Natural killer cell (primary cell): ENCODE data around the gene HEXIM1. TPM values are rescaled to one million over a fixed set of nuclear protein-coding genes. Genes with fewer than 3 reads are reported as not detected.

ENCODE experiments used
- ATAC-seq, 3 donors: fragments of 150-1000 bp in 2 of 3; fragments of 200-7000 bp in 1 of 3; cut with Tn5 transposase; 1 replicate in 1 of 3; 2 replicates in 2 of 3; pipeline ENCODE4 v1.10.0; 2021; ENCODE audit warnings: mild to moderate bottlenecking in 2 of 3, moderate library complexity in 2 of 3
- DNase-seq, 2 donors: peaks; one replicate each; pipeline versions ENCODE4 v3.0.0 to v3.0.0-alpha.2; 2013 to 2021; ENCODE audit warnings: mixed read lengths in 1 of 2
- H3K27ac ChIP-seq: one replicate; pipeline ENCODE4 v1.5.1; 2013; ENCODE audit warnings: mild to moderate bottlenecking, low read length
- H3K27me3 ChIP-seq: one replicate; pipeline ENCODE4 v1.6.1; 2013; ENCODE audit warnings: low read length; ENCODE audit not compliant: control insufficient read depth, insufficient read depth
- H3K36me3 ChIP-seq: one replicate; pipeline ENCODE4 v1.6.1; 2013; ENCODE audit warnings: low read length; ENCODE audit not compliant: control insufficient read depth, insufficient read depth
- H3K4me1 ChIP-seq: one replicate; pipeline ENCODE4 v1.6.1; 2013; ENCODE audit warnings: low read length; ENCODE audit not compliant: control insufficient read depth, insufficient read depth
- H3K4me3 ChIP-seq: one replicate; pipeline ENCODE4 v1.5.1; 2013; ENCODE audit warnings: low read length
- H3K9me3 ChIP-seq: one replicate; pipeline ENCODE4 v1.6.1; 2013; ENCODE audit warnings: low read length; ENCODE audit not compliant: control insufficient read depth, insufficient read depth
- H3K27ac Mint-ChIP-seq, 2 donors: one replicate each; pipeline ENCODE4 v1.8.0; 2022; ENCODE audit warnings: mild to moderate bottlenecking in 2 of 2, mixed read lengths in 2 of 2, moderate library complexity in 1 of 2
- H3K27me3 Mint-ChIP-seq, 2 donors: one replicate each; pipeline ENCODE4 v1.8.0; 2022; ENCODE audit warnings: low read depth in 2 of 2, mixed read lengths in 2 of 2
- H3K36me3 Mint-ChIP-seq: one replicate; pipeline ENCODE4 v1.8.0; 2022; ENCODE audit warnings: mixed read lengths
- H3K4me1 Mint-ChIP-seq, 2 donors: one replicate each; pipeline ENCODE4 v1.8.0; 2022; ENCODE audit warnings: mixed read lengths in 2 of 2
- H3K4me3 Mint-ChIP-seq: one replicate; pipeline ENCODE4 v1.8.0; 2022; ENCODE audit warnings: mild to moderate bottlenecking, moderate library complexity, mixed read lengths
- H3K9me3 Mint-ChIP-seq, 2 donors: one replicate each; pipeline ENCODE4 v1.8.0; 2022; ENCODE audit warnings: mixed read lengths in 2 of 2
- WGBS: methylation state at CpG from one replicate; pipeline ENCODE4 v1.1.7; 2013; ENCODE audit warnings: missing lambda C conversion rate; ENCODE audit not compliant: insufficient coverage; 5-methylcytosine and 5-hydroxymethylcytosine counted together
- intact Hi-C: fragments of 100-400 bp; cut with micrococcal nuclease; formaldehyde crosslinking; loops from one replicate; pipeline ENCODE4 v1.14.2; 2022
- total RNA-seq, 4 donors: library from RNA; stranded (reverse); fragments of 120-200 nt in 1 of 4; gene quantifications; one replicate each; pipeline versions ENCODE4 v1.2.3 to v1.2.4, GENCODE V29; 2013 to 2022
- TF ChIP-seq, protein P1 (sequence below): fragments of 200-600 bp; IDR thresholded peaks from one replicate; pipeline ENCODE4 v1.8.0; 2022; ENCODE audit warnings: antibody characterized with exemption

The HEXIM1 gene
- total RNA-seq, 3 donors from 2014 or later (not counting 1 experiment from before 2014, with no cell fraction given), result 64.9 to 80.7 (median 79.8) TPM

DNA sequence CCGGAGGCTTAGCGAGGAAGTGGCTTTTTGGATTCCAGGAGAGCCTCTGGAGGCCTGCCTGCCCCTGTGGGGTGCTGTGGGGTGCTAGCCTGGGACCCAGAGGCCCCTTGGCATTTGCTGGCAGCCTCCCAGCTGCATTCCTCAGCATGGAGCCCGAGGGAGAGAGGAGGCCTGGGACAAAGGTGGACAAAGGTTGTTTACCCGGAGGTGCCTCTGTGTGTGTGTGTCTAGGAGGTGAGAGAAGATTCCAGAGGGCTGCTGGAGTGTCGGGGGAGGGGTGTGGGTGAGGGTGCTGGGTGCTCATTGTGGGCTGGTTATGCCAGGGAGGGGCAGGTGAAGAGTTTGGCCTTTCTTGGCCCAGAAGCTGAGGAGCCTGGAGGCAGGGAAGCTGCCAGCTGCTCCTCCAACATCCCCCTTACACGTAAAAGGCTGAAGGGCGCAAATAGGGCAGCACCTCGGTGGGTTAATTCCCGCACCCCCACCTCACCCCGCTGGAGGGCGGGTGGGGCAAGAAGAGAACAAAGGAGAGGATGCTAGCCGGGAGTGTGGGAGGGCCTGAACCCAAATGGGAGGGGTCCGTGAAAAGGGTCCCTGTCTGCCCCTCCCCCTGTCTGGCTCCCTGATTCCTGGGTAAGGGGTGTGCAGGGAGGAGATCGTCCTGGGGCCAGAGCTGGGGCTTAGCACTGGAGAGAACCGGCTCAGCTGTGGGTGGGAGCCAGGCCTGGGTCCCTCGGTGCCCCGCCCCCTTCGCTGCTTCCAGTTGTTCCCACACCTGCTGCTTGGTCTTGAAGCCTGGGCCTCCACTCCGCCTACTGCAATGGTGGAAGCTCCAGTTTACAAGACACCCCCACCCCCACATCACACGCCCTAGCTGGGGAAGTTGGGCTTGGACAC lies 23.3 kb downstream of the HEXIM1 start:
- Histone ChIP-seq H3K4me1 (peaks cover 40% of the 10 kb centered on the region), H3K27ac (peak overlapping the region; percentile 88), H3K4me3 (no peak overlapping the region), H3K9me3 (no peaks in the 10 kb centered on the region), H3K27me3 (no peaks in the 10 kb centered on the region), H3K36me3 (no peaks in the 10 kb centered on the region)
- WGBS, result 76% methylated on average over 20 of the region's 20 CpGs
- peaks cover 22 to 41% of the 10 kb centered on the region in 2 donors for H3K4me1 Mint-ChIP-seq
- TF ChIP-seq, protein P1, sequence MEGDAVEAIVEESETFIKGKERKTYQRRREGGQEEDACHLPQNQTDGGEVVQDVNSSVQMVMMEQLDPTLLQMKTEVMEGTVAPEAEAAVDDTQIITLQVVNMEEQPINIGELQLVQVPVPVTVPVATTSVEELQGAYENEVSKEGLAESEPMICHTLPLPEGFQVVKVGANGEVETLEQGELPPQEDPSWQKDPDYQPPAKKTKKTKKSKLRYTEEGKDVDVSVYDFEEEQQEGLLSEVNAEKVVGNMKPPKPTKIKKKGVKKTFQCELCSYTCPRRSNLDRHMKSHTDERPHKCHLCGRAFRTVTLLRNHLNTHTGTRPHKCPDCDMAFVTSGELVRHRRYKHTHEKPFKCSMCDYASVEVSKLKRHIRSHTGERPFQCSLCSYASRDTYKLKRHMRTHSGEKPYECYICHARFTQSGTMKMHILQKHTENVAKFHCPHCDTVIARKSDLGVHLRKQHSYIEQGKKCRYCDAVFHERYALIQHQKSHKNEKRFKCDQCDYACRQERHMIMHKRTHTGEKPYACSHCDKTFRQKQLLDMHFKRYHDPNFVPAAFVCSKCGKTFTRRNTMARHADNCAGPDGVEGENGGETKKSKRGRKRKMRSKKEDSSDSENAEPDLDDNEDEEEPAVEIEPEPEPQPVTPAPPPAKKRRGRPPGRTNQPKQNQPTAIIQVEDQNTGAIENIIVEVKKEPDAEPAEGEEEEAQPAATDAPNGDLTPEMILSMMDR, result no peak
- no peaks in the 10 kb centered on the region for H3K9me3 Mint-ChIP-seq
- H3K27ac Mint-ChIP-seq, result peak overlapping the region; percentile 90 to 94
- no peaks in the 10 kb centered on the region for H3K27me3 Mint-ChIP-seq
- ATAC-seq, result no peak
- no peaks in the 10 kb centered on the region for H3K36me3 Mint-ChIP-seq
- intact Hi-C loops, result no loop called here
- H3K4me3 Mint-ChIP-seq, result peak overlapping the region; percentile 78
- DNase-seq, result no peak

DNA sequence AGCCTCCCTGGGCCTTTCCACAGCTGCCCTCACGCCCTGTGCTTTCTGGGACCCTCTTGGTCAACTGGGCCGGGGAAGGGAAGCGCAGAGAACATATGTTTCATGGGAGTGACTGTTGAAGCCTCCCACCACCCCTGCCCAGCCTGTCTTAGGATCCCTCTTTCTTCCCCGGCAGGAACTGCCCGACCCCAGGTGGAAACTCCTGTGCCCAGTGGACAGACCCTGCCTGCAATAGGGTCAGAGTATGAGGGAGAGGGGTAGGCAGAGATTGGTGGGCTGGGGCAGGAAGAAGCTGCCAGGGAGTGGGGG lies 23.9 kb downstream of the HEXIM1 start:
- H3K36me3 Mint-ChIP-seq, result no peaks in the 10 kb centered on the region
- peaks cover 22 to 41% of the 10 kb centered on the region in 2 donors for H3K4me1 Mint-ChIP-seq
- peak overlapping the region; percentile 90 to 94 for H3K27ac Mint-ChIP-seq
- WGBS, result 97% methylated on average over 5 of the region's 5 CpGs
- no peaks in the 10 kb centered on the region for H3K27me3 Mint-ChIP-seq
- H3K9me3 ChIP-seq, result no peaks in the 10 kb centered on the region
- DNase-seq (no peak), ATAC-seq (no peak)
- H3K9me3 Mint-ChIP-seq, result no peaks in the 10 kb centered on the region
- H3K4me1 ChIP-seq, result peaks cover 40% of the 10 kb centered on the region
- H3K4me3 ChIP-seq, result no peak overlapping the region
- H3K27me3 ChIP-seq, result no peaks in the 10 kb centered on the region
- TF ChIP-seq, protein P1, result no peak
- peak overlapping the region; percentile 78 for H3K4me3 Mint-ChIP-seq
- H3K36me3 ChIP-seq, result no peaks in the 10 kb centered on the region
- H3K27ac ChIP-seq, result peak overlapping the region; percentile 88
- intact Hi-C loops, result no loop called here

DNA sequence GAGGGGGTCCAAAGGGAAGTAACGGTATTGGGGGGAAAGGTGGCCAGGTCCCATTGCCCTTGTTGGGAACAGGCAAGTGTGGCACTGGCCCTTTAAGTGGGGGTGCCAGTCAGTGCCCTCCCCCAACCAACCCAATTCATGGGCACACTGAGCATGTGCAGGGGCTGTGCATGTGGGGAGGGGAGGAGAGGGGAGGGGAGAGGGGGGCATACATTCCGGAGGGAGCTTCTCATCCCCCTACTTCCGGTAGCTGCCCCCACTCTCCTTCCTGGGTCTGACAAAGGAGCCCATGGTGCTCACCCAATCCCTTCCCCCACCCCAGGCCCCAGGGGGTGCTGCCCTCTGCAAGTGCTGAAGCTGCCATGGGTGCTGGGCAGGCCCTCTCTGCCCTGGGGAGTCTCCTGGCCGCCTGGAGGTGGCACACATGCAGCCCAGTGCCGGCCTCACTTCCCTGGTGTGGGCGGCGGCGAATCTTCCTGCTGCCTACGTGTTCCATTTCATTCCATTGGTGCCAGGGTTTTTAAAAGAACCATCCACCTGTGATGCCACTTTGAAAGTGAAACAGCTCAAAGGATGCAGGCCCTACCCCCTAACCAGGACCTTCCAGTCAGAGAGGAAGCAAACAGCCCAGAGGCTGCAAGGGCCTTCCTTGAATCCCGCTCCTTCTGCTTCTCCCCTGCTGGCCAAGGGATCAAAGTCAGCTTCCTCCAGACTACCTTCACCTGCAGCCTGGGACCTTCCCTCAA lies 24.4 kb downstream of the HEXIM1 start:
- H3K27ac ChIP-seq, result peak overlapping the region; percentile 88
- Mint-ChIP-seq H3K27ac (peak overlapping the region; percentile 90 to 94), H3K9me3 (no peaks in the 10 kb centered on the region), H3K36me3 (no peaks in the 10 kb centered on the region), H3K4me1 (peaks cover 22 to 41% of the 10 kb centered on the region in 2 donors), H3K4me3 (peak overlapping the region; percentile 81), H3K27me3 (no peaks in the 10 kb centered on the region)
- H3K27me3 ChIP-seq, result no peaks in the 10 kb centered on the region
- no peaks in the 10 kb centered on the region for H3K9me3 ChIP-seq
- ATAC-seq, result peak; percentile 33 to 51 (median 40)
- intact Hi-C loops, result no loop called here
- peak overlapping the region; percentile 29 for H3K4me3 ChIP-seq
- H3K4me1 ChIP-seq, result peaks cover 40% of the 10 kb centered on the region
- TF ChIP-seq, protein P1, result no peak
- peak in 1 of 2 donors; percentile 58 for DNase-seq
- WGBS, result 14% methylated on average over 10 of the region's 10 CpGs
- H3K36me3 ChIP-seq, result no peaks in the 10 kb centered on the region
